Smooth muscle cell of the brain vasculature (primary cell): ENCODE results near the gene SAPCD1.
A peak's percentile ranks its signal among the peaks of the same experiment; 100 is the strongest.

Experiments used
- DNase-seq: peaks from one replicate; pipeline ENCODE4 v3.0.0-alpha.2; 2012; ENCODE audit warnings: low read depth, low spot score

Gene SAPCD1

GRCh38 chr6:31729515-31729978 lies 32.9 kb upstream of the SAPCD1 start:
- no peak for DNase-seq

- DNase-seq: no peak
Observed at GRCh38 chr6:31729979-31730630, 32.4 kb upstream of the SAPCD1 start.

- DNase-seq: no peak
Observed at GRCh38 chr6:31730631-31731086, 31.8 kb upstream of the SAPCD1 start.

- no peak for DNase-seq
Observed at GRCh38 chr6:31732029-31732428, 30.4 kb upstream of the SAPCD1 start.

GRCh38 chr6:31733734-31734133 lies 28.7 kb upstream of the SAPCD1 start:
- DNase-seq: no peak

GRCh38 chr6:31734247-31734820 lies 28.1 kb upstream of the SAPCD1 start:
- no peak for DNase-seq

- DNase-seq: no peak
Observed at GRCh38 chr6:31734821-31735406, 27.5 kb upstream of the SAPCD1 start.

- DNase-seq: no peak
Observed at GRCh38 chr6:31736021-31736767, 26.3 kb upstream of the SAPCD1 start, which contains the start of gene CLIC1. Gene CLIC1 (minus strand): TSS chr6:31736530. CDS start chr6:31736300, 230 bp downstream.

GRCh38 chr6:31736768-31737314 lies 25.6 kb upstream of the SAPCD1 start:
- DNase-seq: no peak

GRCh38 chr6:31737315-31737990 lies 25.0 kb upstream of the SAPCD1 start:
- no peak for DNase-seq

- no peak for DNase-seq
Observed at GRCh38 chr6:31737991-31738979, 24.2 kb upstream of the SAPCD1 start.

GRCh38 chr6:31739639-31740396 lies 22.6 kb upstream of the SAPCD1 start, which contains the start of gene MSH5:
Gene MSH5 (plus strand): TSS chr6:31740005. CDS start chr6:31740467, 462 bp downstream.
- DNase-seq: peak; percentile 96

- no peak for DNase-seq
Observed at GRCh38 chr6:31740397-31741223, 21.8 kb upstream of the SAPCD1 start.

- no peak for DNase-seq
Observed at GRCh38 chr6:31741815-31742214, 20.6 kb upstream of the SAPCD1 start.

- DNase-seq: no peak
Observed at GRCh38 chr6:31742894-31743293, 19.6 kb upstream of the SAPCD1 start.

GRCh38 chr6:31744422-31744821 lies 18.0 kb upstream of the SAPCD1 start:
- no peak for DNase-seq

- DNase-seq: no peak
Observed at GRCh38 chr6:31749301-31750036, 13.0 kb upstream of the SAPCD1 start.
